HL-60 (cell line): ENCODE results near the gene CDC42BPB.

Experiments used
- DNase-seq, 2 experiments: peaks; one replicate each; pipeline ENCODE4 v3.0.0-alpha.2; 2010 to 2020; ENCODE audit warnings: low read depth in 1 of 2, low spot score in 1 of 2
- H3K27ac ChIP-seq: fragments of 250-450 bp; sonication (Bioruptor Pico); replicated peaks from 2 replicates; pipeline ENCODE4 v1.5.1; 2020; ENCODE audit warnings: mild to moderate bottlenecking, moderate library complexity
- H3K27me3 ChIP-seq: fragments of 250-450 bp; sonication (Bioruptor Pico); 2 replicates; pipeline ENCODE4 v1.5.1; 2021; ENCODE audit warnings: mild to moderate bottlenecking, moderate library complexity; ENCODE audit not compliant: insufficient read depth, poor library complexity, severe bottlenecking
- H3K4me3 ChIP-seq: replicated peaks from 2 replicates; pipeline ENCODE4 v1.5.1; 2011; ENCODE audit warnings: mild to moderate bottlenecking, control low read depth, low read length; ENCODE audit not compliant: insufficient read depth
- GABPA ChIP-seq: IDR thresholded peaks from 2 replicates; pipeline ENCODE4 v1.6.1; 2012; ENCODE audit warnings: low read depth
- POLR2AphosphoS5 ChIP-seq: IDR thresholded peaks from 2 replicates; pipeline ENCODE4 v1.6.1; 2012; ENCODE audit warnings: low read depth
- REST ChIP-seq: IDR thresholded peaks from 2 replicates; pipeline ENCODE4 v1.6.1; 2012; ENCODE audit warnings: low read depth; ENCODE audit not compliant: insufficient replicate concordance
- SPI1 ChIP-seq: IDR thresholded peaks from 2 replicates; pipeline ENCODE4 v1.6.1; 2012; ENCODE audit warnings: low read depth, mild to moderate bottlenecking, borderline replicate concordance
- TF ChIP-seq, protein P1 (sequence below): IDR thresholded peaks from one replicate; pipeline ENCODE4 v1.5.1; 2011; ENCODE audit warnings: low read length, control low read depth, inconsistent platforms; ENCODE audit not compliant: insufficient read depth

The CDC42BPB gene

DNA sequence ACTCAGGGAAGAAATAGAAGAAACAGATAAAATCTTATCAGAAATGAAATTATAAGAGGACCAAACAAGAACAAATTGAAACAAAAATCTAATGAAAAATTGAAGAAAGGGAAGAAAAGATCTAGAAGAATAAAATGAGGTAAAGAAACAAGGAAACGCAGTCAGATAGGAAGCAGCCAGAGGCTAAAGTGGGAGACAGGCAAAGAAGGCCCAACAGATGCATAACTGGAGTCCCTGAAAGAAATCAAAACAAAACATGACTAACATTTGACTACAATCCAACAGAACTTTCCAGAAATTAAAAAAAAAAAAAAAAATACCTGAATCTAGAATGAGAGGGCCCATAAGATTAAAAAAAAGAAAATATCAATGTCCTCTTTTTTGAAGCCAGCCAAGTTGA, 69.3 kb downstream of the CDC42BPB start:
- no peak overlapping the region for H3K27ac ChIP-seq
- TF ChIP-seq REST (no peak), GABPA (no peak), POLR2AphosphoS5 (no peak), SPI1 (no peak)
- TF ChIP-seq, protein P1, sequence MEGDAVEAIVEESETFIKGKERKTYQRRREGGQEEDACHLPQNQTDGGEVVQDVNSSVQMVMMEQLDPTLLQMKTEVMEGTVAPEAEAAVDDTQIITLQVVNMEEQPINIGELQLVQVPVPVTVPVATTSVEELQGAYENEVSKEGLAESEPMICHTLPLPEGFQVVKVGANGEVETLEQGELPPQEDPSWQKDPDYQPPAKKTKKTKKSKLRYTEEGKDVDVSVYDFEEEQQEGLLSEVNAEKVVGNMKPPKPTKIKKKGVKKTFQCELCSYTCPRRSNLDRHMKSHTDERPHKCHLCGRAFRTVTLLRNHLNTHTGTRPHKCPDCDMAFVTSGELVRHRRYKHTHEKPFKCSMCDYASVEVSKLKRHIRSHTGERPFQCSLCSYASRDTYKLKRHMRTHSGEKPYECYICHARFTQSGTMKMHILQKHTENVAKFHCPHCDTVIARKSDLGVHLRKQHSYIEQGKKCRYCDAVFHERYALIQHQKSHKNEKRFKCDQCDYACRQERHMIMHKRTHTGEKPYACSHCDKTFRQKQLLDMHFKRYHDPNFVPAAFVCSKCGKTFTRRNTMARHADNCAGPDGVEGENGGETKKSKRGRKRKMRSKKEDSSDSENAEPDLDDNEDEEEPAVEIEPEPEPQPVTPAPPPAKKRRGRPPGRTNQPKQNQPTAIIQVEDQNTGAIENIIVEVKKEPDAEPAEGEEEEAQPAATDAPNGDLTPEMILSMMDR = no peak
- H3K27me3 ChIP-seq = no peaks in the 10 kb centered on the region
- DNase-seq = no peak
- no peak overlapping the region for H3K4me3 ChIP-seq

- no peak for DNase-seq
- Histone ChIP-seq H3K27me3 (no peaks in the 10 kb centered on the region), H3K4me3 (no peak overlapping the region), H3K27ac (no peak overlapping the region)
- TF ChIP-seq POLR2AphosphoS5 (no peak), GABPA (no peak), REST (no peak), SPI1 (no peak)
- TF ChIP-seq, protein P1 = no peak
These were observed 70.4 kb downstream of the CDC42BPB start for GRCh38 chr14:102986810-102987579.

GRCh38 chr14:102985665-102986064, 71.7 kb downstream of the CDC42BPB start:
- TF ChIP-seq, protein P1 = no peak
- TF ChIP-seq SPI1 (no peak), GABPA (no peak), REST (no peak), POLR2AphosphoS5 (no peak)
- Histone ChIP-seq H3K27me3 (no peaks in the 10 kb centered on the region), H3K4me3 (no peak overlapping the region), H3K27ac (no peak overlapping the region)
- DNase-seq = no peak
